Measurements from ENCODE around the gene CLIC4.

DNA sequence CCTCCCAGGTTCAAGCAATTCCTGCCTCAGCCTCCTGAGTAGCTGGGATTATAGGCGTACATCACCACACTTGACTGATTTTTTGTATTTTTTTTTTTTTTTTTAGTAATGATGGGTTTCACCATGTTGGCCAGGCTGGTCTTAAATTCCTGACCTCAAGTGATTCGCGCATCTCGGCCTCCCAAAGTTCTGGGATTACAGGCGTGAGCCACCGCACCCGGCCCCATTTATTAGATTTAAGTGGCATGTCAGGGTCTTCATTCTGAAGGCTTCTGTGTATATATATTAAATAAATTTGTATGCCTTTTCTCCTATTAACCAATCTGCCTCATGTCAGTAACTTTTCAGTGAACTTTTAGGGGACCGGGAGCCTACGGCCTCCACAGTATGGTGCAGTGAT is 6.0 kb upstream of the CLIC4 start:
- TF ChIP-seq, protein P1, sequence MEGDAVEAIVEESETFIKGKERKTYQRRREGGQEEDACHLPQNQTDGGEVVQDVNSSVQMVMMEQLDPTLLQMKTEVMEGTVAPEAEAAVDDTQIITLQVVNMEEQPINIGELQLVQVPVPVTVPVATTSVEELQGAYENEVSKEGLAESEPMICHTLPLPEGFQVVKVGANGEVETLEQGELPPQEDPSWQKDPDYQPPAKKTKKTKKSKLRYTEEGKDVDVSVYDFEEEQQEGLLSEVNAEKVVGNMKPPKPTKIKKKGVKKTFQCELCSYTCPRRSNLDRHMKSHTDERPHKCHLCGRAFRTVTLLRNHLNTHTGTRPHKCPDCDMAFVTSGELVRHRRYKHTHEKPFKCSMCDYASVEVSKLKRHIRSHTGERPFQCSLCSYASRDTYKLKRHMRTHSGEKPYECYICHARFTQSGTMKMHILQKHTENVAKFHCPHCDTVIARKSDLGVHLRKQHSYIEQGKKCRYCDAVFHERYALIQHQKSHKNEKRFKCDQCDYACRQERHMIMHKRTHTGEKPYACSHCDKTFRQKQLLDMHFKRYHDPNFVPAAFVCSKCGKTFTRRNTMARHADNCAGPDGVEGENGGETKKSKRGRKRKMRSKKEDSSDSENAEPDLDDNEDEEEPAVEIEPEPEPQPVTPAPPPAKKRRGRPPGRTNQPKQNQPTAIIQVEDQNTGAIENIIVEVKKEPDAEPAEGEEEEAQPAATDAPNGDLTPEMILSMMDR (IDR thresholded peaks at IDR 0.05), result no peak
- no peak for TF ChIP-seq POLR2A (IDR thresholded peaks at IDR 0.05)
